Measurements from ENCODE around the gene CEP135. TPM values are rescaled to one million over a fixed set of nuclear protein-coding genes. Genes with fewer than 3 reads are reported as not detected.

Gene CEP135, protein sequence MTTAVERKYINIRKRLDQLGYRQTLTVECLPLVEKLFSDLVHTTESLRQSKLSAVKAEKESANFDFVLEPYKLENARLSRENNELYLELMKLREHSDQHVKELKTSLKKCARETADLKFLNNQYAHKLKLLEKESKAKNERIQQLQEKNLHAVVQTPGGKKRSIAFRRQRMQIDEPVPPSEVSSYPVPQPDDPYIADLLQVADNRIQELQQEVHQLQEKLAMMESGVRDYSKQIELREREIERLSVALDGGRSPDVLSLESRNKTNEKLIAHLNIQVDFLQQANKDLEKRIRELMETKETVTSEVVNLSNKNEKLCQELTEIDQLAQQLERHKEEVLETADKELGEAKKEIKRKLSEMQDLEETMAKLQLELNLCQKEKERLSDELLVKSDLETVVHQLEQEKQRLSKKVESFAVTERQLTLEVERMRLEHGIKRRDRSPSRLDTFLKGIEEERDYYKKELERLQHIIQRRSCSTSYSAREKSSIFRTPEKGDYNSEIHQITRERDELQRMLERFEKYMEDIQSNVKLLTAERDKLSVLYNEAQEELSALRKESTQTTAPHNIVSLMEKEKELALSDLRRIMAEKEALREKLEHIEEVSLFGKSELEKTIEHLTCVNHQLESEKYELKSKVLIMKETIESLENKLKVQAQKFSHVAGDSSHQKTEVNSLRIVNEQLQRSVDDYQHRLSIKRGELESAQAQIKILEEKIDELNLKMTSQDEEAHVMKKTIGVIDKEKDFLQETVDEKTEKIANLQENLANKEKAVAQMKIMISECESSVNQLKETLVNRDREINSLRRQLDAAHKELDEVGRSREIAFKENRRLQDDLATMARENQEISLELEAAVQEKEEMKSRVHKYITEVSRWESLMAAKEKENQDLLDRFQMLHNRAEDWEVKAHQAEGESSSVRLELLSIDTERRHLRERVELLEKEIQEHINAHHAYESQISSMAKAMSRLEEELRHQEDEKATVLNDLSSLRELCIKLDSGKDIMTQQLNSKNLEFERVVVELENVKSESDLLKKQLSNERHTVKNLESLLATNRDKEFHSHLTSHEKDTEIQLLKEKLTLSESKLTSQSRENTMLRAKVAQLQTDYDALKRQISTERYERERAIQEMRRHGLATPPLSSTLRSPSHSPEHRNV
- 1 to 10 TPM; 1.3 to 4.3 (median 1.9) TPM for total RNA-seq
- 1 to 10 TPM; 1.3 to 2.0 TPM for polyA plus RNA-seq

DNA sequence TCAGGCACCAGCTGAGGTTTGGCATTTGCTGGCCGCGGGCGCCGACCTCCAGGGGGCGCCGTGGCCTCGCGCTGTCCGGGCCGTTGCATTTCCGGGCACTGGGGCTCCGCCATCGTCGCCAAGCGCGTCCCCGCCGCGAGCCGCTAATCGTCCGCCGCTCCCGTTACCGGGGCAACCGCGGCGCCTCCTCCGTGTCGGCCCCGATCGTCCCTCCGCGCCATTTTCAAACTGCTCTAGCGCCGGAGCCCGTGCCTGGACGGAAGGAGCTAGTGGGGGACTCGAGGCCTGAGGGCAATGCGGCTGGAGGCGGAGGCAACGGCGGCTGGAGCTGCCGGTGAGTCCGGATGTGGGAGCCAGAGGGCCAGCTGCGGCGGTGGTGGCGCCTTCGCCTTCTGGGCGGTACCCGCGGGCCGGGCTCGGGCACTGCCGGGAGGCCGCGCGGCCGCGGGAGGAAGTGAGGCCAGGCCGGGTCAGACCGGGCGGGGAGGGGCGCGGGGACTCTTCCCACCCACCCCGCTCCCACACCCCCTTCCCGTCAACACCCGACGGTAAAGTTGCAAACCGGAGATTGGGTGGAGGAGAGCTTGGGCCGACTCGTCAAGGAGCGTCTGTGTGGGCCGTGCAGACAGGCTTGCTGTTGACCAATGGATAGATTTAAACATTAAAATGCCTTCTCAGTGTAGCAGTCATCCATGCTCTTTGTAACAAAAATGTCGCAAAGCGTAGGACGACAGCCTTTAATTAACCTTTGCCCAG lies at the start of gene CEP135:
Gene CEP135, plus strand, starts transcription at position 220 of the 756 bp plus-strand sequence. CDS start 3,186 bp downstream, outside the sequence.
- H3K27me3 ChIP-seq: no peaks in the 10 kb centered on the region
- intact Hi-C loops (cut with DNase I): loop anchor here in 1 of 3 donors (5.0 kb wide), 1 partner anchor 353 kb away; no protein-coding TSS in a partner anchor

DNA sequence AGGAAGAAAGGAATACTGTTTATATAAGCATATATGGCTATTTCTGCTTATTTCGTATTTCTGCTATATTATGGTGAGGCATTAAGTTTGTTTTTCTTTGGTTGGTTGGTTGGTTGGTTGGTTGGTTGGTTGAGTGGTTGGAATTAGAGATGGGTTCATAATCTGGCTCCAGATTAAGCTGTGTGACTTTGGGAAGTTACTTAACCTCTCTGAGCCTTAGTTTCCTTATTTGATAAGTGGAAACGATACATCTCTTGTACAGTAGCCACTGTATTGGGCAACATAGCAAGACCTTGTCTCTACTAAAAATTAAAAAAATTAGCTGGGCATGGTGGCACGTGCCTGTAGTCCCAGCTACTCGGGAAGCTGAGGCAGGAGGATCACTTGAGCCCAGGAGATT lies 46.1 kb upstream of the CEP135 start:
- Histone ChIP-seq H3K36me3 (peaks cover 0 to 13% (median 5%) of the 10 kb centered on the region in 3 donors), H3K4me1 (no peaks in the 10 kb centered on the region), H3K27ac (no peak overlapping the region), H3K27me3 (no peaks in the 10 kb centered on the region), H3K9me3 (no peaks in the 10 kb centered on the region), H3K4me3 (no peak overlapping the region)
- WGBS, 2 donors: 93 to 95% methylated on average over 4 of the region's 4 CpGs
- ATAC-seq: no peak
- no peak for FAIRE-seq
- TF ChIP-seq, protein P1, sequence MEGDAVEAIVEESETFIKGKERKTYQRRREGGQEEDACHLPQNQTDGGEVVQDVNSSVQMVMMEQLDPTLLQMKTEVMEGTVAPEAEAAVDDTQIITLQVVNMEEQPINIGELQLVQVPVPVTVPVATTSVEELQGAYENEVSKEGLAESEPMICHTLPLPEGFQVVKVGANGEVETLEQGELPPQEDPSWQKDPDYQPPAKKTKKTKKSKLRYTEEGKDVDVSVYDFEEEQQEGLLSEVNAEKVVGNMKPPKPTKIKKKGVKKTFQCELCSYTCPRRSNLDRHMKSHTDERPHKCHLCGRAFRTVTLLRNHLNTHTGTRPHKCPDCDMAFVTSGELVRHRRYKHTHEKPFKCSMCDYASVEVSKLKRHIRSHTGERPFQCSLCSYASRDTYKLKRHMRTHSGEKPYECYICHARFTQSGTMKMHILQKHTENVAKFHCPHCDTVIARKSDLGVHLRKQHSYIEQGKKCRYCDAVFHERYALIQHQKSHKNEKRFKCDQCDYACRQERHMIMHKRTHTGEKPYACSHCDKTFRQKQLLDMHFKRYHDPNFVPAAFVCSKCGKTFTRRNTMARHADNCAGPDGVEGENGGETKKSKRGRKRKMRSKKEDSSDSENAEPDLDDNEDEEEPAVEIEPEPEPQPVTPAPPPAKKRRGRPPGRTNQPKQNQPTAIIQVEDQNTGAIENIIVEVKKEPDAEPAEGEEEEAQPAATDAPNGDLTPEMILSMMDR (IDR thresholded peaks at IDR 0.05): no peak
- DNase-seq: no peak
- intact Hi-C loops (cut with DNase I): no loop called here

More for the DNA sequence above, at the start of gene CEP135:
- Histone ChIP-seq H3K27ac (peak within 1 kb of the TSS; percentile 78 to 94 (median 90)), H3K9me3 (no peaks in the 10 kb centered on the region), H3K4me3 (peak within 1 kb of the TSS; percentile 75 to 86 (median 80)), H3K36me3 (no peaks in the 10 kb centered on the region), H3K4me1 (peaks cover 0 to 12% (median 0%) of the 10 kb centered on the region in 3 donors)
- DNase-seq (peak; percentile 94 to 97 (median 96)), FAIRE-seq (no peak), ATAC-seq (peak; percentile 95 to 100 (median 99))
- 0% methylated on average over 72 to 77 of the region's 77 CpGs for WGBS, 2 donors
- TF ChIP-seq, protein P1 (IDR thresholded peaks at IDR 0.05): peak; percentile 94 to 98 (median 97)

DNA sequence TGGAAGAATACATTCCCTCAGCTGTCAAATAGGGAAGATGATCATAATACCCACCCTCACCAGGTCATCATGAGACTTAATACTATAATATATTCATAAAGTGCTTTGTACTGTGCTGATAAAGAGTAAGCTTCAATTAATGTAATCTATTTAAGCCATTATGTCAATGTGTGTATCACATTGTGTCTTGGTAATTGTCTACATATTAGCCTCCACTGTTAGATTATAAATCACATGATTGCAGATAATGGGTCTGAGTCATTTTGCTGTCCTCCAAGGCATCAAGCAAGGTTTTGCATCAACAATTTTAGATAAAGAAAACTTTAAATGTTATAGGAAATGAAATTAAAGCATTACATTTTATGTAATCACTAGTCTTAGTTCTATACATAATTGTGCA lies 45.2 kb upstream of the CEP135 start:
- H3K4me1 ChIP-seq: no peaks in the 10 kb centered on the region
- DNase-seq (no peak), FAIRE-seq (no peak), ATAC-seq (no peak)
- no peaks in the 10 kb centered on the region for H3K9me3 ChIP-seq
- H3K27ac ChIP-seq: no peak overlapping the region
- intact Hi-C loops (cut with DNase I): no loop called here
- H3K36me3 ChIP-seq: peaks cover 0 to 13% (median 5%) of the 10 kb centered on the region in 3 donors
- H3K27me3 ChIP-seq: no peaks in the 10 kb centered on the region
- TF ChIP-seq, protein P1 (IDR thresholded peaks at IDR 0.05): no peak
- no peak overlapping the region for H3K4me3 ChIP-seq

DNA sequence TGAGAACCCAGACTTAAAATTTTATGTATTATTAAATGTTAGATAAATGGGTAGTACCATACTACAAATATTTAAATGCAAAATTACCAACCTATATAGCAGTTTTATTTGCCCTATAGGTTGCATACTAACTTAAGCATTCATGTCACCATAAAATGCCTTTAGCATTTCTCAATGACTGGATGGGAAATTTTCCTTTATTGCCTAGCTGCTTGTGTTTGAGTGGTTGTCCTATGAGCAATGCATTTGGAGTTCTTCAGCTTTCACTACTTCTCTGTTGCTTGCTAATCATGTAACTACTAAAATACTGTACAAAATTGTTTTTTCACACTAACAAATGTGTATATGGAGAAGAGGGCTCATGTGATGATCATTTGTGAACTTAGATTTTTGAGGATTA lies 44.2 kb upstream of the CEP135 start:
- ATAC-seq: no peak
- DNase-seq: no peak
- intact Hi-C loops (cut with DNase I): no loop called here
- H3K9me3 ChIP-seq: no peaks in the 10 kb centered on the region
- H3K27me3 ChIP-seq: no peaks in the 10 kb centered on the region
- H3K27ac ChIP-seq: no peak overlapping the region
- peaks cover 0 to 13% (median 5%) of the 10 kb centered on the region in 3 donors for H3K36me3 ChIP-seq
- FAIRE-seq: no peak
- H3K4me1 ChIP-seq: no peaks in the 10 kb centered on the region
- TF ChIP-seq, protein P1 (IDR thresholded peaks at IDR 0.05): no peak
- no peak overlapping the region for H3K4me3 ChIP-seq
